Measurements from ENCODE around the gene HEPHL1. TPM values are rescaled to one million over a fixed set of nuclear protein-coding genes. Genes with fewer than 3 reads are reported as not detected.
"Not testable (repeated sequence)": the region's sequence is repeated elsewhere in the genome, so short reads cannot be mapped to it uniquely, and the experiment has no call there.

HEPHL1 gene, protein sequence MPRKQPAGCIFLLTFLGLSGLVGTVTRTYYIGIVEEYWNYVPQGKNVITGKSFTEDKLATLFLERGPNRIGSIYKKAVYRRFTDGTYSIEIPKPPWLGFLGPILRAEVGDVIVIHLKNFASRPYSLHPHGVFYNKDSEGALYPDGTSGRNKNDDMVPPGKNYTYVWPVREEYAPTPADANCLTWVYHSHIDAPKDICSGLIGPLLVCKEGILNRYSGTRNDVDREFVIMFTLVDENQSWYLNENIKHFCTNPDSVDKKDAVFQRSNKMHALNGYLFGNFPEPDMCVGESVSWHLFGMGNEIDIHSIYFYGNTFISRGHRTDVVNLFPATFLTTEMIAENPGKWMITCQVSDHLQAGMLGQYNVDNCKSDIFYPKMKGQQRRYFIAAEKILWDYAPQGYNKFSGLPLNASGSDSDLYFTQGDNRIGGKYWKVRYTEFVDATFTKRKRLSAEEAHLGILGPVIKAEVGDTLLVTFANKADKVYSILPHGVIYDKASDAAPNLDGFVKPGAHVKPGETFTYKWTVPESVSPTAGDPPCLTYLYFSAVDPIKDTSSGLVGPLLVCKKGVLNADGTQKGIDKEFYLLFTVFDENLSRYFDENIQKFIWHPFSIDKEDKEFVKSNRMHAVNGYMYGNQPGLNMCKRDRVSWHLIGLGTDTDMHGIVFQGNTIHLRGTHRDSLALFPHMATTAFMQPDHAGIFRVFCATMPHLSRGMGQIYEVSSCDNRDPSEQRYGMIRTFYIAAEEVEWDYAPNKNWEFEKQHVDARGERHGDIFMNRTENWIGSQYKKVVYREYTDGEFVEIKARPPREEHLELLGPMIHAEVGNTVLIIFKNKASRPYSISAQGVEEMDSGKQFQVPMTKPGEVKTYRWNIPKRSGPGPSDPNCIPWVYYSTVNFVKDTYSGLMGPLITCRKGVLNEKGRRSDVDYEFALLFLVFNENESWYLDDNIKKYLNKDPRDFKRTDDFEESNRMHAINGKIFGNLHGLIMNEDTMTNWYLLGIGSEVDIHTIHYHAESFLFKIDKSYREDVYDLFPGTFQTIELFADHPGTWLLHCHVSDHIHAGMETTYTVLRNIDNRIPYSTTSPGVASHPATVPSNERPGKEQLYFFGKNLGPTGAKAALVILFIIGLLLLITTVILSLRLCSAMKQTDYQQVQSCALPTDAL
- total RNA-seq (2021; fragmentation: NEBNext Ultra II Directional; extraction: Animal tissue kit (Norgen Biotek cat#: 25700)) = not detected
- long read RNA-seq, partial matches to known transcripts = 0 of 2 reads
- long read RNA-seq, other reads (novel, unspliced or antisense) = 2 of 2 reads

DNA sequence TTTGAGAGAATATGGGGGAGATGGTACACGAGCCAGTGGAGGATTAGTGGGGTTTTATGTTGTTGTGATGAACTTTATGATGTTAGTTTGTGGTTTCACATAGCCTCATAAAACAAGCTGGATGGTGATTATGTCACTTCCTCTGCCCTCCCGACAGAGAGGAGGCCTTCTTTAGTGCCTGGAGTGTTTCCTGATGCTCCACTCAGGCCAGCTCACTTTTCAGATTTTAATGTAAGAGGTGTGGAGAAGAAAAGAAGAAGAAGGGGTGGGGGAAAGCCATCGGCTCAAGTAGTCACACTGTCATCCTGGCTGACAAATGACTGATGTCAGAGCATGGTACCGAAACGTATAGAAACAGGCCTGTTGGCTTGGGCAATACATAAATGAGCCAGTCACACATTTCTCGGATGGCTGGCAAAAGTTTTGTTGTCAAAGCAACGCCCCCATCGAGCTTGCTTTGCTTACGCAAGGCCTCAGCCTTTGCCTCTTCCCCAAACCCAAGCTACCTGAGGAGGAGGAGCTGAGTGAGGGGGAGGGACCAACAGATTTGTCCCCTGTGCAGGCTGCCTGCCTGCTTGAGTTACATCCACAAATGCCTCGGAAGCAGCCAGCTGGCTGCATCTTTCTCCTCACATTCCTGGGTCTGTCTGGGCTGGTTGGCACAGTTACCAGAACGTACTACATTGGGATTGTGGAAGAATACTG, at the start of gene HEPHL1:
Gene HEPHL1, plus strand, starts transcription at position 578 of the 705 bp plus-strand sequence. Its CDS starts 15 bp downstream, at position 593.
- H3K4me3 Mint-ChIP-seq = no peak within 1 kb of the TSS
- H3K4me1 Mint-ChIP-seq (ENCODE audit: low read depth) = peaks cover 58% of the 10 kb centered on the region
- H3K9me3 Mint-ChIP-seq = 0 out of 2 replicates have a peak, but pooled peaks cover under 1% of the 10 kb centered on the region
- TF ChIP-seq, protein P1, sequence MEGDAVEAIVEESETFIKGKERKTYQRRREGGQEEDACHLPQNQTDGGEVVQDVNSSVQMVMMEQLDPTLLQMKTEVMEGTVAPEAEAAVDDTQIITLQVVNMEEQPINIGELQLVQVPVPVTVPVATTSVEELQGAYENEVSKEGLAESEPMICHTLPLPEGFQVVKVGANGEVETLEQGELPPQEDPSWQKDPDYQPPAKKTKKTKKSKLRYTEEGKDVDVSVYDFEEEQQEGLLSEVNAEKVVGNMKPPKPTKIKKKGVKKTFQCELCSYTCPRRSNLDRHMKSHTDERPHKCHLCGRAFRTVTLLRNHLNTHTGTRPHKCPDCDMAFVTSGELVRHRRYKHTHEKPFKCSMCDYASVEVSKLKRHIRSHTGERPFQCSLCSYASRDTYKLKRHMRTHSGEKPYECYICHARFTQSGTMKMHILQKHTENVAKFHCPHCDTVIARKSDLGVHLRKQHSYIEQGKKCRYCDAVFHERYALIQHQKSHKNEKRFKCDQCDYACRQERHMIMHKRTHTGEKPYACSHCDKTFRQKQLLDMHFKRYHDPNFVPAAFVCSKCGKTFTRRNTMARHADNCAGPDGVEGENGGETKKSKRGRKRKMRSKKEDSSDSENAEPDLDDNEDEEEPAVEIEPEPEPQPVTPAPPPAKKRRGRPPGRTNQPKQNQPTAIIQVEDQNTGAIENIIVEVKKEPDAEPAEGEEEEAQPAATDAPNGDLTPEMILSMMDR (IDR thresholded peaks at IDR 0.05) = no peak
- peaks cover 2% of the 10 kb centered on the region; the same call in 1 of the 2 replicates for H3K27me3 Mint-ChIP-seq (ENCODE audit: insufficient read depth)
- peak; percentile 69 for DNase-seq
- peak within 1 kb of the TSS; percentile 59 for H3K27ac Mint-ChIP-seq
- peaks cover 4% of the 10 kb centered on the region; the same call in 1 of the 2 replicates for H3K36me3 Mint-ChIP-seq (ENCODE audit: low read depth)

DNA sequence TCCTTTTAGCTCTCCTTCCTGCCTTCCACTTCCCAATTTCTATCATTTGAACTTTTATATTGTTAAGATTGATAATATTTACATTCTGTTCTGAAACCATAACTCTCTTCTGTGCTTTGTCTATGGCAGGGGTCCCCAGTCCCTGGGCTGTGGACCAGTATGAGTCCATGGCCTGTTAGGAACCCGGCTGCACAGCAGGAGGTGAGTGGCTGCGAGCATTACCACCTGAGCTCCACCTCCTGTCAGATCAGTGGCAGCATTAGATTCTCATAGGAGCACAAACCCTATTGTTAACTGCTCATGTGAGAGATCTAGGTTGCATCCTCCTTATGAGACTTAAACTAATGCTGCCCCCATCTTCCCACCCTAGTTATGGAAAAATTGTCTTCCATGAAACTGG, 48.4 kb upstream of the HEPHL1 start:
- H3K36me3 Mint-ChIP-seq (ENCODE audit: low read depth) = no peaks in the 10 kb centered on the region
- H3K27ac Mint-ChIP-seq = no peak overlapping the region
- no peaks in the 10 kb centered on the region for H3K4me1 Mint-ChIP-seq (ENCODE audit: low read depth)
- peaks cover 16% of the 10 kb centered on the region for H3K9me3 Mint-ChIP-seq
- DNase-seq = no peak
- peaks cover 16% of the 10 kb centered on the region for H3K27me3 Mint-ChIP-seq (ENCODE audit: insufficient read depth)
- no peak overlapping the region for H3K4me3 Mint-ChIP-seq
- TF ChIP-seq, protein P1 (IDR thresholded peaks at IDR 0.05) = no peak

DNA sequence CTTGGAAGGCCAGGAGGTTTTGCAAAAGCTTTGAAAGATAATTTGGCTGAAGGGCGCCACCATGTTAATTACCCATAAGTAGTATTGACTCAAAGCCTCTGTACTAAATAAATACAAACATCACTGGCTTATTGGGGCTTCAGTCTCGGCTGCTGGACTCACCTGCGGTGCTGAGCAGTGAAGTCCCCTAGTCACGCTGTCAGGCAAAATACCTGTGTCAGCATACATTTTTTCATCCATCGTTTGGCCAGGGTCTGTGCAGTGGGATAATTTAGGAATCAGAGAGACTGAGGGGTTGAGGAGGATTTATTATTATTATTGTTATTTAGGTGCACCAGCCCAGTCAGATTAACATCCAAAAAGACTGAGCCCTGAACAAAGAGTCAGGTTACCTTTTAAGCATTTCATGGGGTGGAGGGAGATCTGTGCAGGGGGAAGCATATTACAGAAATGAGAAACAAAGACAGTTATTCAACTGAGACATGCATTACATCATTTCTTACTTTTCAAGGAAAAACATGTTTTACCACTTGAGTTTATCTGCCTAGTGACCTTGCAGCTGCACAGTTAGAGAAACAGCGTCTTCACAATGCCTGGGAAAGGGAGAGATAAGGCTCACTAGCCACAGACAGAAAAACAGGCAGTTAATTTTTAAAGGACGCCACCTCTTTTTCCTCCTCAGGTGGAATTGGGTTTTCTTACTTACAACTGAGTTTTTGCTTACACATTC, 47.7 kb upstream of the HEPHL1 start:
- Mint-ChIP-seq H3K9me3 (peaks cover 16% of the 10 kb centered on the region), H3K27me3 (ENCODE audit: insufficient read depth) (peaks cover 16% of the 10 kb centered on the region)
- H3K4me3 Mint-ChIP-seq; H3K4me1 Mint-ChIP-seq (ENCODE audit: low read depth); H3K36me3 Mint-ChIP-seq (ENCODE audit: low read depth); H3K27ac Mint-ChIP-seq; DNase-seq: not testable (repeated sequence)

DNA sequence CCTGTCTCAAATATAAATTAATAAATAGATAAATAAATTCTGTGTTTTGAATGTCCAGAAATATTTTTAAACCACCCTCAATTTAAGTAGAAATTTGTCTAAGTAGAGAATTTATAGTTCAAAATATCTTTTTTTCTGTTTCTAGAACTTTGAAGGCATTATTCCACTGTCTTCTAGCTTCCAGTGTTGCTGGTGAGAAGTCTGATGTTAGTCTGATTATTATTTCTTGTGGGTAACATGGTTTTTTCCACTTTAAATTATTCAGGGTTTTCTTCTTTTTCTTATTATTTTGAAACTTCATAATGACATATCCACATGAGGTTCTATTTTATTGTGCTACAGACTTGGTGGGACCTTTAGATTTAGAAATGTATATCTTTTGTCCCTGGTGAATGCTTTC, 46.4 kb upstream of the HEPHL1 start:
- H3K9me3 Mint-ChIP-seq = peaks cover 16% of the 10 kb centered on the region
- TF ChIP-seq, protein P1 (IDR thresholded peaks at IDR 0.05) = no peak
- DNase-seq = no peak
- H3K27me3 Mint-ChIP-seq (ENCODE audit: insufficient read depth) = peaks cover 15% of the 10 kb centered on the region
- no peak overlapping the region for H3K4me3 Mint-ChIP-seq
- H3K4me1 Mint-ChIP-seq (ENCODE audit: low read depth) = no peaks in the 10 kb centered on the region
- no peaks in the 10 kb centered on the region for H3K36me3 Mint-ChIP-seq (ENCODE audit: low read depth)
- no peak overlapping the region for H3K27ac Mint-ChIP-seq

DNA sequence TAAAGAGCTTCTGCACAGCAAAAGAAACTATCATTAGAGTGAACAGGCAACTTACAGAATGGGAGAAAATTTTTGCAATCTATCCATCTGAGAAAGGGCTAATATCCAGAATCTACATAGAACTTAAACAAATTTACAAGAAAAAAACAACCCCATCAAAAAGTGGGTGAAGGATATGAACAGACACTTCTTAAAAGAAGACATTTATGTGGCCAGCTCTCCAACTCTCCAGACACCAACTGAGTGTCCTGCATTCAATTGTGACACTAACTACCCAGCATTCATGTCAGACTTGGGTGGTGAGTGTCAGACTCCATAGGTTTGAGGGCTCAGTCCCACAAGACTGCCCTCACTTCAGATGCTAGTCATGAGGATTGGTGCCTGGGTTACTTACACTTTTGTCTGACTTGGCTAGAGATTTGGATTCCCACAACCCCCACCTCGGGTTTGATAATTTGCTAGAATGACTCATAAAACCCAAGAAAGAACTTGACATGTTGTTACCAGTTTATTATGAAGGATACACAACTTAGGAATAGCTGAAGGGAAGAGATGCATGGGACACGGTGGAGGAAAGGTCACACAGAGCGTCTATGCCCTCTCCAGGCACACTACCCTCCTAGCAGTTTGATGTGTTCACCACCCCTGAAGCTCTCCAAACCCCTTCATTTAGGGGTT, 44.4 kb upstream of the HEPHL1 start:
- H3K4me3 Mint-ChIP-seq; H3K4me1 Mint-ChIP-seq (ENCODE audit: low read depth); H3K36me3 Mint-ChIP-seq (ENCODE audit: low read depth); H3K27ac Mint-ChIP-seq: not testable (repeated sequence)
- Mint-ChIP-seq H3K27me3 (ENCODE audit: insufficient read depth) (peaks cover 11% of the 10 kb centered on the region), H3K9me3 (peaks cover 16% of the 10 kb centered on the region)
- peak; percentile 5 for DNase-seq
